Nephron (organoid): ENCODE measurements around the gene PLPP7.

ENCODE experiments used
- H3K27ac Mint-ChIP-seq, 3 experiments: 2 replicates each; pipeline ENCODE4 v1.8.0; 2020; ENCODE audit warnings: mixed read lengths in 3 of 3, mild to moderate bottlenecking in 2 of 3, moderate library complexity in 1 of 3
- H3K27me3 Mint-ChIP-seq: 2 replicates; pipeline ENCODE4 v1.8.0; 2021; ENCODE audit warnings: low read depth, mild to moderate bottlenecking, moderate library complexity, mixed read lengths
- H3K36me3 Mint-ChIP-seq: 2 replicates; pipeline ENCODE4 v1.8.0; 2020; ENCODE audit warnings: low read depth, mixed read lengths
- H3K4me1 Mint-ChIP-seq: 2 replicates; pipeline ENCODE4 v1.8.0; 2020; ENCODE audit warnings: mixed read lengths
- H3K4me3 Mint-ChIP-seq, 3 experiments: 2 replicates each; pipeline ENCODE4 v1.8.0; 2020; ENCODE audit warnings: mild to moderate bottlenecking in 3 of 3, mixed read lengths in 3 of 3, moderate library complexity in 2 of 3
- H3K9me3 Mint-ChIP-seq: 2 replicates; pipeline ENCODE4 v1.8.0; 2020; ENCODE audit warnings: mixed read lengths
- TF ChIP-seq, protein P1 (sequence below), 3 experiments: fragments of 200-600 bp; sonication (generic); IDR thresholded peaks; one replicate each; pipeline ENCODE4 v1.5.0; 2021; ENCODE audit warnings: antibody characterized with exemption in 3 of 3; ENCODE audit not compliant: unreplicated experiment in 3 of 3

PLPP7 gene

DNA sequence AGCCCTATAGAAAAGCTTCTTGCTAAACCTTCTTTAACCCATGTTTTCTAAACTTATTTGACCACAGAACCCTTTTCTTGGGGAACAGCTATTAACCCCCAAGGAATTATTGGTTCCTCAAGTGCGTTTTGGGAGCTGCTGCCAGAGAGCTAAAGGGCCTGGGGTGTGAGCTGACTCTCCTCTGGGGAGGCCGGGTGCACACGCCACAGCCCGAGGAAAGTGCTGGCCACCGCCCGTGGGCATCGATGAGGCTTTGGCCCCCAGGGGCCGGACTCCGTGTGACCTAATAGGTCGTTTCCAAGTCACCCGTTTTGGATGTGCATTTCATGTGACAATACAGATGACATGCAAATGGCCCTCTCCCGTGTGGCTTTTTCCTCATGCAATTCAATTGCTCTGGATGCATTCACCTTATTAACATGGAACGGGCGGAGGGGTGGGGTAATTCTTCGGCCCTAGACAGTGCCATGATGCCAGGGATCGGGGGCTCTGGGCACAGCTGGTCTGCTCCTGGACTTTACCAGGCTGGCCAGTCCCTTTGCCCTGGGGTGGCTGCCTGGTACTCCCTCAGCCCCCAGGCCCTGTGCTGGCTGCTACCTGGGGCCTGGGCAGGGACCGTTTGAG lies 19.5 kb downstream of the PLPP7 start:
- Mint-ChIP-seq H3K27ac (no peak overlapping the region), H3K36me3 (no peaks in the 10 kb centered on the region), H3K4me1 (no peaks in the 10 kb centered on the region), H3K9me3 (no peaks in the 10 kb centered on the region), H3K4me3 (no peak overlapping the region), H3K27me3 (peaks cover 5% of the 10 kb centered on the region)
- TF ChIP-seq, protein P1, sequence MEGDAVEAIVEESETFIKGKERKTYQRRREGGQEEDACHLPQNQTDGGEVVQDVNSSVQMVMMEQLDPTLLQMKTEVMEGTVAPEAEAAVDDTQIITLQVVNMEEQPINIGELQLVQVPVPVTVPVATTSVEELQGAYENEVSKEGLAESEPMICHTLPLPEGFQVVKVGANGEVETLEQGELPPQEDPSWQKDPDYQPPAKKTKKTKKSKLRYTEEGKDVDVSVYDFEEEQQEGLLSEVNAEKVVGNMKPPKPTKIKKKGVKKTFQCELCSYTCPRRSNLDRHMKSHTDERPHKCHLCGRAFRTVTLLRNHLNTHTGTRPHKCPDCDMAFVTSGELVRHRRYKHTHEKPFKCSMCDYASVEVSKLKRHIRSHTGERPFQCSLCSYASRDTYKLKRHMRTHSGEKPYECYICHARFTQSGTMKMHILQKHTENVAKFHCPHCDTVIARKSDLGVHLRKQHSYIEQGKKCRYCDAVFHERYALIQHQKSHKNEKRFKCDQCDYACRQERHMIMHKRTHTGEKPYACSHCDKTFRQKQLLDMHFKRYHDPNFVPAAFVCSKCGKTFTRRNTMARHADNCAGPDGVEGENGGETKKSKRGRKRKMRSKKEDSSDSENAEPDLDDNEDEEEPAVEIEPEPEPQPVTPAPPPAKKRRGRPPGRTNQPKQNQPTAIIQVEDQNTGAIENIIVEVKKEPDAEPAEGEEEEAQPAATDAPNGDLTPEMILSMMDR (IDR thresholded peaks at IDR 0.05; ENCODE audit: unreplicated experiment in 3 of 3): no peak

DNA sequence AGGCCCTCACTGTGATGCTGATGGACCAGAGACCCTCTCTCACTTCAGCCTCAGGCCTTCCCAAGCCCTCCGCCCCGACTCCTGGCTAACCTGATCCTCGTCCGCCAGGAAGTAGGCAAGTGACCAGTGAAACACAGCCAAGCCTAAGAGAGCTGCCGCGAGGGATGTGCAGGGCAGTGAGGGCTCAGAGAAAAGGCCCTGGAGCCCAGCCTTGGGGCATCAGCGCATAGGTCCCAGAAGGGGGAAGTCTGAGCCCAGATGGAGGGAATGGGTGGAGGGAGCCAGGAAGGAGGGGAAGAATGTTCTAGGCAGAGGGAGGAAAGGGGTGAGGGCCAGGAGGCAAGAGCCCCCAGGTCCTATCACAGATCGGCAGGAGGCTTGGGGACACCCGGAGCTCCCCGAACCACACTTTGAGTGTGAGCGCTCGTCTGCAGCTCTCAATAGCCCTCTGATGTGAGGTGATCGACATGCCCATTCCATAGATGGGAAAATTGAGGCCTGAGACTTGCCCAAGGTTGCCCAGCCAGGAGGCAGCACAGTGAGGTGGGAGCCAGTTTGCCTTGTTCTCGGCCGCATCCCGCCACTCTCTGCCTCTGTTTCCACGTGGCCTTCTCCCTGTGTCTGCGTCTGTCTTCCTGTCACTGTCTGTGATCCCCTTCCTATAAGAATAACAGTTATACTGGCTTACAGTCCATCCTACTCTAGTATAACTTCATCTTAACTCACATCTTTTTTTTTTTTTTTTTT lies 20.2 kb downstream of the PLPP7 start:
- no peak overlapping the region for H3K27ac Mint-ChIP-seq
- no peak overlapping the region for H3K4me3 Mint-ChIP-seq
- no peaks in the 10 kb centered on the region for H3K4me1 Mint-ChIP-seq
- TF ChIP-seq, protein P1 (IDR thresholded peaks at IDR 0.05; ENCODE audit: unreplicated experiment in 3 of 3): no peak
- no peaks in the 10 kb centered on the region for H3K9me3 Mint-ChIP-seq
- H3K27me3 Mint-ChIP-seq: peaks cover 5% of the 10 kb centered on the region
- no peaks in the 10 kb centered on the region for H3K36me3 Mint-ChIP-seq

DNA sequence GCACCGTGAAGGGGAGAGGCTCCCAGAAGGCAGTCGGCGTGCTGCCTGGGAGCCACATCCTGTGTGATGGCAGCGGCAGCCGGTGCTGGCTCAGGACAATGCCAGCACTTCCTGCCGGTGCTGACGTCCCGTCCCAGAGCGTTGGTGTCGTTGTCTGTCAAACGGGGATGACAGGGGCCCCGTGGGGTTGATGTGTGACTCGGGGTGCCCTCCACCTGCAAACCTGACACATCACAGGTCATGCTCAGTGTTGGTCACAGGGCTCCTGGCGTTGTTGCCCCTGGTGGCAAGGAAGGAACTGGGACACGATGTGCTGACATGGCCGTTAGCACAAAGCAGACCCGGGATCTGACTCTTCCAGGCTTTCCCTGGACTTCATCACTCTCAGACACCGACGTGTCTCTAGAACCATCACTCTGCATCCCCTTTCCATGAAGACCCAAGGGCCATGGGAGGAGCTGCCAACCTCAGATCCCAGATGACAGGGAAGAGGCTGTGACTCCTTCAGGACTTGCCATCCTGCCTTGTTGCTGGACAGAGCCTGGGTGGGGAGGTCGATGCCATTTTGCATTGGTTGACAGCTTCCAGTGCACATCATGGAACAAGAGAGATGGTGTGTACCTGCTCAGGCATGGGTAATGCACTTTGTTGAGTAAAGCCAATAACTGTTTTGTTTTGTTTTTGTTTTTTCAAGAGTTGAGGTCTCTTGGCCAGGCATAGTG lies 21.5 kb downstream of the PLPP7 start:
- no peak overlapping the region for H3K27ac Mint-ChIP-seq
- no peak overlapping the region for H3K4me3 Mint-ChIP-seq
- TF ChIP-seq, protein P1 (IDR thresholded peaks at IDR 0.05; ENCODE audit: unreplicated experiment in 3 of 3): no peak
- H3K9me3 Mint-ChIP-seq: no peaks in the 10 kb centered on the region
- H3K27me3 Mint-ChIP-seq: peaks cover 5% of the 10 kb centered on the region
- H3K4me1 Mint-ChIP-seq: no peaks in the 10 kb centered on the region
- H3K36me3 Mint-ChIP-seq: no peaks in the 10 kb centered on the region

DNA sequence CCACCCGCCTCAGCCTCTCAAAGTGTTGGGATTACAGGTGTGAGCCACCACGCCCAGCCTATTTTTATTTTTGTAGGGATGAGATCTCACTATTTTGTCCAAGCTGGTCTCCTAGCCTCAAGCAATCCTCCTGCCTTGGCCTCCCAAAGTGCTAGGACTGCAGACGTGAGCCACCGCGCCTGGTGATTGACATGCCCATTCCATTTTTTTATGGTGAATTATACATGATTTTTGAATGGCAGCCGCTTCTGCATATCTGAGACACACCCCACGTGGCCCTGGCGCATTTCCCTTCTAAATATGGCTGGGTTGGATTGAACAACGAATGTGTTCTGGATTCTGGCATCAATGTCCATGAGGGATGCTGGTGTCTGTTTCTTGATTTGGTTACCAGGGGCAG lies 22.7 kb downstream of the PLPP7 start:
- peaks cover 5% of the 10 kb centered on the region for H3K27me3 Mint-ChIP-seq
- H3K36me3 Mint-ChIP-seq: no peaks in the 10 kb centered on the region
- no peak overlapping the region for H3K27ac Mint-ChIP-seq
- no peaks in the 10 kb centered on the region for H3K9me3 Mint-ChIP-seq
- no peak overlapping the region for H3K4me3 Mint-ChIP-seq
- H3K4me1 Mint-ChIP-seq: no peaks in the 10 kb centered on the region
- TF ChIP-seq, protein P1 (IDR thresholded peaks at IDR 0.05; ENCODE audit: unreplicated experiment in 3 of 3): no peak

DNA sequence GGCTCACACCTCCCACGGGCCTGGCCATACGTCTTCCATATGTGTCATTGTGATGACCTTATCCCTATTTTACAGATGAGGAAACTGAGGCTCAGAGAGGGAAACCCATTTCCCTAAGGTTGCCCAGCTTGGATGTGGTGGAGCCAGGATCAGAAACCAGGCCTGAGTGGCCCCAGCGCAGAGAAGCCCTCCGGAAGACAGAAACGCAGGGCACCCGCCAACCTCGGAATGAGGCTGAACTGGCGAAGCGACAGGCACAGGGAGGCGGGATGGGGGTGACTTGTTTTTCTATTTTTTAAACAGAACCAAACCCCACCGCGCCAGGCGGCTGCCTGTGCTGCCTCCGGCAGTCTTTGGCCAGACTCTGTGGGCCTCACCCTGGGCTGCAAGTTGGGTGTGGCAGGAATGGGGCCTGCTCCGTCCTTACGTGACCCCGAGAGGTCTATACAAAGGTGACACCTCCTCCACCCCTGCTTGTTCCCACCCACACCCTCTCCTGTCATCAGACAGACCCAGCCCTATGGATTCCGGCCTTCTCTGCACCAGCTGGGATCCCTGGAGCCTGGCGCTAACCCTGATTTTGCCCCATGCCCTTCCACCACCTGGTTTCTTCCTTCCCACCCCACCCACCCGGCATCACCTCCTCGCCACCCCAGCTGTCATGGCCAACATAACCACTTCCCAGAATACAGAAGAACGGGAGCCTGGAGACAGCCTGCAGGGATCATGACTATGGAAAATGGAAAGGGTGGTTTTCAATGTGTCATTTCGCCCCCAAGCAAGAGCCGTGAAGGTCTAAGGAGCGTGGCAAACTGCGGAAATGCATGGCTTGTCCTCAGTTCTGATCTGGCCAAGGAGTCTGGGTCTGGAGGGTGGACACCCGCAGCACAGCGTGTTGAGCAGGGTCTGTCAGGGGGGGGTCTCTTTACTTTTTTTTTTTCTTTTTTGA lies 23.6 kb downstream of the PLPP7 start:
- H3K27ac Mint-ChIP-seq: no peak overlapping the region
- H3K4me3 Mint-ChIP-seq: no peak overlapping the region
- H3K4me1 Mint-ChIP-seq: no peaks in the 10 kb centered on the region
- TF ChIP-seq, protein P1 (IDR thresholded peaks at IDR 0.05; ENCODE audit: unreplicated experiment in 3 of 3): no peak
- peaks cover 5% of the 10 kb centered on the region for H3K27me3 Mint-ChIP-seq
- no peaks in the 10 kb centered on the region for H3K36me3 Mint-ChIP-seq
- H3K9me3 Mint-ChIP-seq: no peaks in the 10 kb centered on the region
